Measurements from ENCODE around the gene CTBP2.

The CTBP2 gene

DNA sequence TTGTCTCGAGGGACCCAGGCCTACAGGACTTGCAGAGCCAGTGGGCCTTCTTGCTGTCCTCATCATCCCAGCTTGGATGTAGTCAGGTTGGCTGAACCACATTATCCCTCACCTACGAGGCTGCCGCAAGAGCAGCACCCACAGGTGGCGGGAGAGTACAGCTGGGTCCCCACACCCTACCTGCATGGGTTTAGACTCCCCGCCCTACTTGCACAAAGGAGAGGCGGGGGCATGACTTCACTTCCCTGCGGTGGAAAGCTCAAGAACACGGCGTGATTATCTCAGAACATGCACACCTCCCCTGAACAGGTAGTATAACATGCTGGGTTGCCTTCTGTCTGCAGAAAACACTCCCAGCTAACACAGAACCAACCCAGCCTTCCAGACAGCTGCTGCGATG lies 57.5 kb downstream of the CTBP2 start:
- DNase-seq, result no peak

DNA sequence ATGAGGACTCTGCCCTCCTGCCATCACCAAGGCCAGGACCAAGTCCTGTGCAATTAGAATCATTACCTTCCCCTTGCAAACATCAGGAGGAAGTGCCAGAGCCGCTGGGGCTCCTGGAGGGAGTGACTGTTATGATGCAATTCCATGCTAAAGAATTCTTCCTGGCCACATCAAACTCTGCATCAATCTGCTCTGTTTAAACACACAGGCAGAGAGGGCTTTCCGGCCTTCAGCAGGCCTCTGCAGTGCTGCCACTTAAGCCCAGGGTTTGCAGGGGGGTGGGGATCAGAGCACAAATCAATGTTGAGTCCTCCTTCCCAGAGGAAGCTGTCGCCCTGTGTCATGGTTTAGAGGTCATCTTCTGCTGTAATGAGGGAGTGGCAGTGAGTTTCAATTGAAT lies 58.1 kb downstream of the CTBP2 start:
- DNase-seq, result no peak

DNA sequence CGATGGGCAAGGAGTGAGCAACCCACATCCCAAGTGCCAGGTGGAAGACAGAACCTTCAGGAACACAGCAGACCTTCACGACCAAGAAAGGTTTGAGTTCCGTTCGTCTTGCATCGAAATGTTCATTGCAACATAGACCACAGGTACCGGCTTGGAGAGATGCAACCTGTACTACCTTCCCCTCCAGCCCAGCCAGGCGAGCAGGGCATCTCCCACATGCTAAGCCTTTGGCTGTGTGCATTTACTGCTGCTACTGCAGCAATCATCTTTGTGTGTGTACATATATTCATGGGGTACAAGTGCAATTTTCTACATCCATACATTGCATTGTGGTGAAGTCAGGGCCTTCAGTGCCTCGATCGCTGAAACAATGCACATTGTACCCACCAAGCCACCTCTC lies 58.8 kb downstream of the CTBP2 start:
- no peak for DNase-seq

DNA sequence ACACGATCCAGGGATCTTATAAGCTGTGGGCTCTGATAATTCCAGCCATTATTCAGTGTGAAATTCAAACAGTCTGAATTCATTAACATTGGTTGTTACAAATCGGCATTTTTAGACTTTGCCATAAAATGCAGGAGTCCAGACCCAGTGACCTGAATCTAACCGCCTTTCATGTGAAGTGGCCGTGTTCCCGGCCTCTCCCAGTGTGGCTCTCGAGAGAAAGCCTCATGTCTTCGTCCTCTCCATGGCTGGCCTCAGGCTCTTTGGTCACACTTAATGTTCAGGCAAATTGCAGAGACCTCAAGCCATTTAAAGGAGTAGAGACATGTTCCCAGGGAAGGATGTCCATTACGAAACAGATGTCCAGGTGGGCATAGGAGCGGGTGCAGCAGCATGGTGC lies 59.3 kb downstream of the CTBP2 start:
- DNase-seq, result no peak

DNA sequence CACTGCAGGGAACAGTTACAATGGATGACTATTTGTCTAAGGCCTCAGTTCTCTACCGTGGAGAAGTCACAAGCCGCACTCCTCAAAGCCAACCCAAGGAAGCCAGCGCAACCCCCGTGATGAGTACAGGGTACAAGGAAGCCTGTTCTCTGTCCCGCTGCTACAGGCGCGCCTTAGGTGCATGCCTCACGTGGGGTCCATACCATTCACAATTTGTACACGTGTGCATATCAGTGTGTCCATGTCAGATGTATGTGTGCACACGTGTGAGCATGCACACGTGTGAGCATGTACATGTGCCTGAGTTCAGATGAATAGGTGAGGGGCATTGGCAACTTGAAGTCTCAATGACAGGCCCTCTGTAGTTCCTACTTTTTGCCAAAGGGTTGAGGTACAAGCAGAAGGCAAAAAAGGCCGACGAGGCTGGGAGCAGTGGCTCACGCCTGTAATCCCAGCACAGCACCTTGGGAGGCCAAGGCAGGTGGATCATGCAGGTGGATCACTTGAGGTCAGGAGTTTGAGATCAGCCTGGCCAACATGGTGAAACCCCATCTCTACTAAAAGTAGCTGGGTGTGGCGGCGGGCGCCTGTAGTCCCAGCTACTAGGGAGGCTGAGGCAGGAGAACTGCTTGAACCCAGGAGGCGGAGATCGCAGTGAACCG lies 62.8 kb downstream of the CTBP2 start:
- no peak for DNase-seq

DNA sequence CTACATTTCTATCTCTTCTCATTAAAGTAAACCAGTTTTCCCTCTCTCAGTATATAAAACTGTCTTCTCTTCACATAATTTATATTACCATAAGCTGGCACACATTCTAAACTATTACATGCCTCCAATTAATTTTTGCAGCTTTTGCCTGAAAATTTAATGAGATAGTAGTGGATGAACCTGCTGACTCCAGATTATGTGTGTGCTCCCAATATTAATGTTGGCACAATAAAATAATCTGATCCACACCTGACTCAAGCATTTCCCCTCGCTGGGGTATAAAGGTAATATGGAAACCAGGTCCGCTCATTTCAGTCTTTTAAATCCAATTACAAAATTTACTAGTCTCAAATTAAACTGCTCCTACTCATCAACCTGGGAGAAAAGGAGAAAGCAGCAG lies 63.4 kb downstream of the CTBP2 start:
- DNase-seq, result no peak

DNA sequence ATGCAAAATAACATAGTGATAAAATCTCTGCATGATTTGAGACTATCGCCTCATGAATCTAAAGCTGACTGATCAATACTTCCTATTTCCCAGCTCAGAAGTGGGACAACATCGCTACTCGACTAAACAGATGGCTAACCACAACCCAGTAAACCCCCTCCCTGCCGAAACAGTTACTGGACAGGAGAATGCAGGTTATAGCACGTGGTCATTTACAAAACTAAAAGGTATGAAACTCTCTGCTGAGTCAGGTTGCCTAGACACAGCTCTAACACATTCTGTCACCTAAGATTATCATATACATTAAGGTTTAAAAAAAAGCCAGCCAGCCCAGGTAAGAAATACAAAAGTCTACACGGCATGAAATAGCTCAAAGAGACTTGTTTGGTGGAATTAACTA lies 64.0 kb downstream of the CTBP2 start:
- DNase-seq, result no peak

DNA sequence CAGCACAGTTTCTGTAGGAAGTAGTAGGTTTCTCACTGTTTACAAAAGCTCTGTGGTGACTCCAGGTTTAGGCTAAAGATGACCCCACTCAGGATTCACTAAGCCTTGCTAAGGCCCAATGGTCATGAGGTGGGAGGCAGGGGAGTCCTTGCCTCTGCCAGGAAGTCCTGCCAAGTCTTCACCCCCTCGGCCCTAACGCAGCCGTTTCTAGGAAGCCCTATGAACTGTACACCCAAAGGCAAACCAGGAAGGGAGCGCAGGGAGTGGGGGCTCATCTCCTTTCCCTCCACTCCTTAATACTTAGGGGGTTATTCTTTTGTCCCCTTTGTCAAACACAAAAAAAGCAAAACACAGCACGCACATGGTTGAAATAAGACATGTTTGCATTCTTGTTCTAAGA lies 64.6 kb downstream of the CTBP2 start:
- DNase-seq, result no peak

DNA sequence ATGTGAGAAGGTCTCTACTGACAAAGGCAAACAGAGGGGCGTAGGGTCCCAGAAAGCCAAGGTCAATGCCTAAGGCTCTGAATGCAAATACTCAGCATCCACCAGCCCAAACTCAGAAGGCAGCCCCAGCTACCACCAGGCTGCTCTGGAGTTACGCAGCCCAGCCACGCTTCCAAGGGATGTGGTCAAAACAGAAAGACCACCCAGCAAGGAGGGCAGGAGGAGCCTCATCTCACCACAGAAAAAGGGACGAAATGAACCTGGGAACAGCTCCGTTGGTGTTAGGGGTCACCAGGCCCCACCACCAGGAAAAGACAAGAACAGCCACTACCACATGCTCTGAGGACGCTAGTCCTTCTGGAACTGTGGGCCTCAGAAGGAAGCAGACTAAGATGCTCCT lies 65.1 kb downstream of the CTBP2 start:
- DNase-seq, result no peak

DNA sequence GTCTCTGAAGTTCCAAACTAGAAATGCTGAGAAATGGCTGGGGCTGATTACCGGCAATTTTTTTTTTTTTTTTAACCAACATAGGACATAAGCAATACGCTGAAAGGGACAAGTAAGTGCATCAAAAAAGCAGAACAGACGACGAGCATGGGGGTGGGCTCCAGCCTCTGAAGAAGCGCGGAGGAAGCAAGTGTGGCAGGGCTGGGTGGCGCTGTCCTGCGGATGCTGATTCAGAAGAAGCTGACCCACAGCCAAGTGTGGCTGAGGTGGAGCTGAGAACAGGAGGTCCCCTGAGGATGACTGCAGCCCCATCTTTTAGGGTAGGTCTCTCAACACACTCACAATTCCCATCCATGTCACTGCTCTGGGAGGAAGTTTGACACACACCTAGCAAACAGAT lies 65.6 kb downstream of the CTBP2 start:
- DNase-seq, result no peak

DNA sequence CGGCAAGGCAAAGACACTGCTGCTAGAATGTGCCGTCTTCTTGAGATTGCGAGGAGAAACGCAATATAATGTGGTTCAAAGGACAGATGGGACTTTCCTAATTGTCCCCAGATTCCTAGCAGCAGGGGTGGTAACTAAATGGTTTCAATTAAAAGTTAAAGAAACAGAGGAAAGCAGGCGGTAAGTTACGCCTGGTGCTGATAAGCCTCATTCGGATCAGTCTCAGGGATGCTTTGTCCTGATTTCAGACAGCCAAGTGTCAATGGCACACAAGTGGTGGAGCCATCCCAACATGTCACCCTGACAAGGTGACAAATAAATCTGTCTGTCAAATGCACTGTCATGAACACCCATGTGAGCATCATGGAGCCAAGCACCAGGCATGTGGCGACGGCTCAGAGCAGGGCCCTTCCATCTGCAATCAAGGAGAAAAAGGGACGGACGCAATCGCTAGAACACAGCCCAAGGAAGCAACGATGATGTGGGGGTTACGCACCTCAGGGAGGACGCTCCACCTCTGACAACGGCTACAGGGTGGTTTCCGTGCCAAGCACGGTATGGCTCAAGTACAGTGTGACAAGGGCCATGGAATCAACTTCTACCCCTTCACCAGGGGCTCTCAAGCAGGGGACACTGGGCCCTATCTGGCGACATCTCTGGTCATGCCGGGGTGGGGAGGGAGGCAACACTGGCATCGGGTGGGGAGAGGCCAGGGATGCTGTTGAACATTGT lies 66.2 kb downstream of the CTBP2 start:
- no peak for DNase-seq

DNA sequence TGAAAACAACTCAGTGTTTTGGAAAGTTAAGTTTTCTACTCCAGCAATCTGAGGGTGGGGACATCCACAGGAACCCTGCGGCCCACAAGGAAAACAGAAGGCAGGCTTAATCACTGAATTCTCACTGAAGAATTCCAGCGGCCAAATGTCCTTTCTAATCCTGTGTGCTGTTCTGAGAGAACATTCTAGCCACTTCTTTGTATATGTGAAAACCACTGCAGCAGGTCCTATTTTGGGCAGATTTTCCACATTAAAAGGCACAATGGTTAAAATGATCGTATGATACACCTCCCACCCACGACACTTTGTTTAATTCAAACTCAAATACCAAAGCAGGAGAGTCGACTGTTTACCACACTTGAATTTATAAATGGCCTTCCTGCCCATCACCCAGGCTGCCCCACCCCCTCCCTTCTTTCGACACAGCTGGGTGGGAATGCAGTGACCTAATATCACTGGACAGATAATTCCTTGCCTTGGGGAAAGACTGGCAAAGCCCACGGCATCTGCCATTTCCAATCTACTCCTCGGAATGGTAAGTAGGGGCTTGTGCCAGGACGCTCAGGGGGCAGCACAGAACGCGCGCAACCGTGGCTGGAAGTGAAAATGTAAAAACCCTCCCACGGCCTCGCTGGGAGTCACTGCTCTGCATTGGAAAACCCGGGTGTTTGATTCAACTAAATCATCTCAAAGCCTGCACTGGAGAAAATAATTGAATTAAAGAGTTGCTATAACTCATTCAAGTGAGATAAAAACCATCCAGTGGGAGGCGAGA lies 67.0 kb downstream of the CTBP2 start:
- no peak for DNase-seq

DNA sequence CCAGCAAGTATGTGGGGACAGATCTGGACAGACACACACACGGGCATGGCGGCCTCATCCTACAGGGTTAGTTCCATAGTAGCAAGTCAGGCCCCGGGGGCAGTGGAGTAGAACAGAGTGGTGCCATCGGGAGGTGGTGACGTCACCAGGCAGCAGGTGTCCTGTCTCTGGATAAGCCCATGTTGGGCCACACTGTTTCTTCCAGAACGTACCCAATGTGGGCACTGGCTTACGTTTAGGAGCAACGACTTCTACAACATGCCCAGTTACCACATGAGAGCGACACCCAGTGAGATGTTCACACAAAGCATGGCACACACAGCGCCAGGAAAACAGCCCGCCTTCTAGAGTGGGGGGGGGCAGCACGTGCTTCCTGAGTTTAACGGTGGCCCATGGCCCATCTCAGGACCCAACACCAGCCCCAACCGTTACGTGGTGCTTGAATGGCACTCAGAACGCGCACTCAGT lies 67.8 kb downstream of the CTBP2 start:
- DNase-seq, result no peak

DNA sequence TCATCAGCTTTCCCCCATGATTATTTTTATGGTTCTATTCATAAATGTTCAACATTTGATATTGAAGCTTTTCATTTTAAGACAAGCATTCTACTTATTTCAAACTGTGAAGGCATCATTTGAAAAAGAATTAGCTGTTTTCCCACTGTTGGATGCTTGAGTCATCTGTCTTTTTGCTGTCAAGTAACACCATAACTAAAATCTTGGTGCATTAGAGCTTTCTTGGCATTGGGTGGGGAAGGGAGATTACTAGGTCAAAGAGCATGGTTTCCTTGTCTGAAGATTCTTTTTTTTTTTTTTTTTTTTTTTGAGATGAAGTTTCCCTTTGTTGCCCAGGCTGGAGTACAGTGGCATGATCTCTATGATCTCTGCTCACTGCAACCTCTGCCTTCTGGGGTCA lies 68.5 kb downstream of the CTBP2 start:
- DNase-seq, result no peak

DNA sequence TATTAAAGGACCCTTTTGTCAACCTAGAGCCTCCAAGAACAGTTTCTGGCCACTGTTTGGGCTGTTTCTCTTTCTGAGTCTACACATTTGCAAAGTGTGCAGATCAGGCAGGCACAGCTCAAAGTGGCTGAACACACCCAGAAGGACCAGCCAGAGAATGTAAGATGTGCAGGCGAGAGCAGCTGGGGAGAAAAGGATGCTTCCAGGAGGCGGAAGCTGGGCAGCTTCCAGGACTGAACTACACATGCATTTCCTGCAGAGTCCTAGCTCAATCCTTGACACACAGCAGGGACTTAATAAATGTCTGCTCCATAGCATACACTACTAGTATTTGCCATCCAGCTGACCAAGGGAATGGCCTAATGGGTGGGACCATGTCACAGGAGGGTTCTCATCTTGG lies 70.9 kb downstream of the CTBP2 start:
- DNase-seq, result no peak

DNA sequence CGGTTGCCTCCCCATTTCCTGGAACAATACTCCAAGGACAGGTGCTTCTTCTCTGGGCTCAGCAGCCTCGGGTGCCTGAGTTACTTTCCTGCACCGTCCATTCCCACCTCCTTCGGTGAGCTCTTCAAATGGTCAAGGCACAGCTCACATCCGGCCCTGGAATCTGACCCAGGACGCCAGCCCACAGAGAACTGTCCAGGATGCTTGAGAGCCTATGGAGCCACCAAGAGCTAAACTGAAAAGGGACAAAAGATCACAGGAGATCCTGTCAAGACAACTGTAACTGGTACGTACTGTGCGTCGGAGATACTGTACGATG lies 72.5 kb downstream of the CTBP2 start:
- no peak for DNase-seq

DNA sequence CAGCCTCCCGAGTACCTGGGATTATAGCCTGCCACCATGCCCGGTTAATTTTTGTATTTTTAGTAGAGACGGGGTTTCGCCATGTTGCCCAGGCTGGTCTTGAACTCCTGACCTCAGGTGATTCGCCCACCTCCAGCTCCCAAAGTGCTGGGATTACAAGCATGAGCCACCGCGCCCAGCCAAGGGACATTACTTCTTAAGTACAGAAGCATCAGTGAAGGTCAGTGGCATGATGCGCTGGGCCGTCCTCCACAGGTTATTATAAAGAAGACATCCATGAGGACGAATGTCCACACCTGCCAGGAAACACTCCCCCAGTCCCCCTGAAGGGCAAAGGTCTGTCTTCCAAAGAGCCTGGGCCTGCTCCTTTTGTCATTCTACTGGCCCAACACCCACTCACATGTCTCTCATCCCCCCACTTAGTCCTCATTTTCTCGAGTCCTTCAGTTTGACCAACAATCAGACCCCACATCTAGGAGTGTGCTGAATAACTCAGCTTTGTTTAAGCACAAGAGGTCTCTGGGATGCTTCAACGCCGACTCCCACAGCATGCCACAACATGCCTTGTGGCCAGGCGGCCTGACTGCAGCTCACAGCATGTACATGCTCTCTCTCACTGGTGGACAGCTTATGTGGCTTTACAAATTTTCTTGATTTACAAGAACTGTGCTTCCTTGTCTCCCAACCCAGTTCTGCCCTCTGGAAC lies 73.0 kb downstream of the CTBP2 start:
- DNase-seq, result no peak

DNA sequence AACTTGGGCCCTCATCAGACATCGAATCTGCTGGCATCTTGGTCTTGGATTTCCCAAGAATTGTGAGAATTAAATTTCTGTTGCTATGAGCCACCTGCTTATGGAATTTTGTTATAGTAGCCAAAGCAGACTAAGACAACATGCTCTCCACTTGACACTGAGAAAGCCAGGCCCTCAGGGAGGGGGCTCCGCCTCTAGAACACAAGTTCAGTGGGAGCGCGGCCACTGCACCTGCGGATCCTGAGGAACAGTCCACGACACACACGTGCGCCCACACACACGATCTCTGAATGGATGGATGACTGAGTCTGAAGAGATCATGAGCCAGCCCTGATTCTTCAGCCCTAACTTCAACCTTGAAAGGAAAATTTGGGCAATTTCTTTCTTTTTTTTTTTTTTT lies 73.7 kb downstream of the CTBP2 start:
- no peak for DNase-seq

DNA sequence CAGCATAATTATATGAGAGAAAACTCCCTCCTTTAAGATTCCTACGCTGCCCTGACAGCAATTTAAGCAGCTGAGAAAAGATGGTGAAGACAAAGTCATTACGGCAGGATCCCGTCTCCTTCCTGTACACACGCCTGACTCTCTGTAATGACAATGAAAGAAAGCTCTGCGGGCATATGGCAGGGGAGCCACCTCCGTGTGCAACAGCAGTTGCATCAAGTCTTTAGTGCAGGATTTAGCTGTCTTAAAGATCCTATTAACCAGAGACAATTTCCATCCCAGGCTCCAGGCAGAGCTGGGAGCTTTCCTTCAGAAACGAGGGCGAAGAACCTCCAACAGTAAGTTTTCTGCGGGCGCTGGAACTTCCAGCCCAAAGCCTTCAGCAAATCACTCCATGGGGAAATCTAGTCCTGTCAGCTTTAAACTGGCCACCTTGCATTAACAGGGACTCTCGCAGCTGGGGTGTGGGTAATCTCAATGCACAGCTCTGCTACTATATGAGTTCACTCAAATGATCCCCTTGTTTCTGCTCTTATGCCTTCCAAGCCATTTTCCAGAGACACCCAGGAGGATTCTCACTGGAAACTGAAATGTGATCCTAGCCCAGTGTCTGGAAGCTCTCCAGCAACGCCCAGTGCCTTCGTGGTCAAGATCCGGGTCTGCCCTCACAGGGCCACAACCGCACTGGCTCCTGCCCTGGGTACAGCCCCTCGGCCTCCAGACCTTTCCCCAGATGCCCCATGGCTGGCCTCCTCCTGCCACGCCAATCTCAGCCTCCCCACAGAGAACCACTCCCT lies 74.9 kb downstream of the CTBP2 start:
- DNase-seq, result no peak

DNA sequence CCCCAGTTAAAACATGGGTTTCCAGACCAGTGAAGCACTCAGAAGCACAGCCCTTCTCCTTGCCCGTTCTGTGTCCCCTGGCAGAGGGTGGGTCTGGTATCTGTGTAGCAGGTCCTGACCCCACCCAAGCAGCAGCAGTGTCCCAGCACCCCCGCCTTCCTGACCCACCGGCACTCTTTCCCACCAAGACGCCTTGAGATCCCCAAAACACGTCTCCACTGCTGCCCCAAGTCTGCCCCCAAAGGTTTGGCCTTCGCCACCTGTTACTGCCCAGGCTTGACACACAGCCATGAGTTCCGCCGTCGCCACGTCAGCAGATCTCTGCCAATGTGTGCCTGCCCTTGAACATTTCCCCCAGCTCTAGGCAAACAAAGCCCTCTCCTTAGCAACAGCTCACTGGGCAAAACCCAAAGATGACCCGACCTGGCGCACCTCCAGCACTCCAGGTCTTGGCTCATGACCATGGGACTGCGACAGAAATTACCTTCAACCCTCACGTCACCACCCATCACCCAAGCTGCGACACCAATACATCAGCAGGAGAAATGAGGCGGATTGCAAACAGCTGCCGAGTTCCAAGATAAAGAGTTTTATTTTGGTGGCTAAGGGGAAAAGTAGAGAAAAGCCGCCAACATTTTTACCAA lies 75.6 kb downstream of the CTBP2 start:
- DNase-seq, result no peak

DNA sequence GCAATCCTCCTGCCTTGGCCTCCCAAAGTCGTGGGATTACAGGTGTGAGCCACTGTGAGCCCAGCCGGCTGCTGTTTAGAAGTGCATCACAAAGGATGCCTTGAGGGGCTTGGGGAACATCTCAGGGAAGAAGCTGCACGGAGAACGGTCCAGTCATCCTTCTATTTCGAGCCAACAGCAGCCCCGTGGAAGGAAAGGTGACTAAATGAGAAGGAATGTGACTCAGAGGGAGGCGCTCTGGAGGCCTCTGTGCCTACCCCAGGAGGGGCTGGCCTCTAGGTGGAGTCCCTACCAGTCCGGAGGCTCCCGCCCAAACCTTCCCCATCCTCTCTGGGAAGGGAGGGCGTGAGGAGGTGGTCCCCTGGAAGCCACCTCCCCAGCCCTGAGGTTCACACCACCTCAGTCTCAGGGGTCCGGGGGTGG lies 76.2 kb downstream of the CTBP2 start:
- DNase-seq, result no peak

DNA sequence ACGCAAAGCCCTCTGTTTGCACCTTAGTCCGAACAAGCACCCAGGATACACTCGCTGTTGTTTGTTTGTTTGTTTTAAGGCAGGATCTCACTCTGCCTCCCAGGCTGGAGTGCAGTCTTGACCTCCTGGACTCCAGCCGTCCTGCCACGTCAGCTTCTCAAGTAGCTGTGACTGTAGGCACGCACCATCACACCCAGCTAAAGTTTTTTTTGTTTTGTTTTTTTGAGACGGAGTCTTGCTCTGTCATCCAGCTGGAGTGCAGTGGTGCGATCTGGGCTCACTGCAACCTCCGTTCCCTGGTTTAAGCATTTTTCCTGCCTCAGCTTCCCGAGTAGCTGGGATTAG lies 76.8 kb downstream of the CTBP2 start:
- DNase-seq, result no peak

Data from KG1 (cell line).